ENCODE results near the gene PEX19. TPM values are rescaled to one million over a fixed set of nuclear protein-coding genes. Genes with fewer than 3 reads are reported as not detected.
"Not testable (repeated sequence)": the region's sequence is repeated elsewhere in the genome, so short reads cannot be mapped to it uniquely, and the experiment has no call there.

The PEX19 gene
- polyA plus RNA-seq, 3 donors, result 79.0 to 88.5 (median 80.8) TPM

GRCh38 chr1:160293020-160293968 lies 8.4 kb upstream of the PEX19 start:
- no peak for DNase-seq (ENCODE audit: extremely low read depth in 1 of 11, low read depth in 9 of 11, low spot score in 4 of 11)

GRCh38 chr1:160291248-160292220 lies 6.6 kb upstream of the PEX19 start:
- DNase-seq (ENCODE audit: extremely low read depth in 1 of 11, low read depth in 9 of 11, low spot score in 4 of 11), result peak; percentile 39 to 72 (median 55)

- not testable (repeated sequence) for DNase-seq (ENCODE audit: extremely low read depth in 1 of 11, low read depth in 9 of 11, low spot score in 4 of 11)
Measured at GRCh38 chr1:160287769-160288168, 2.8 kb upstream of the PEX19 start.

GRCh38 chr1:160285506-160285905 lies 573 bp upstream of the PEX19 start:
- DNase-seq (ENCODE audit: extremely low read depth in 1 of 11, low read depth in 9 of 11, low spot score in 4 of 11), result no peak

- DNase-seq (ENCODE audit: extremely low read depth in 1 of 11, low read depth in 9 of 11, low spot score in 4 of 11), result peak in 4 of 11 donors; percentile 12 to 33 (median 17)
Measured at GRCh38 chr1:160284220-160284781, 632 bp downstream of the PEX19 start.

- no peak for DNase-seq (ENCODE audit: extremely low read depth in 1 of 11, low read depth in 9 of 11, low spot score in 4 of 11)
Measured at GRCh38 chr1:160282807-160283206, 2.1 kb downstream of the PEX19 start.

GRCh38 chr1:160277987-160278386 lies 6.9 kb downstream of the PEX19 start:
- no peak for DNase-seq (ENCODE audit: extremely low read depth in 1 of 11, low read depth in 9 of 11, low spot score in 4 of 11)

GRCh38 chr1:160277330-160277729 lies 7.6 kb downstream of the PEX19 start:
- no peak for DNase-seq (ENCODE audit: extremely low read depth in 1 of 11, low read depth in 9 of 11, low spot score in 4 of 11)

- DNase-seq (ENCODE audit: extremely low read depth in 1 of 11, low read depth in 9 of 11, low spot score in 4 of 11), result no peak
Measured at GRCh38 chr1:160271025-160271424, 13.9 kb downstream of the PEX19 start.

- no peak for DNase-seq (ENCODE audit: extremely low read depth in 1 of 11, low read depth in 9 of 11, low spot score in 4 of 11)
Measured at GRCh38 chr1:160267284-160267991, 17.5 kb downstream of the PEX19 start.

GRCh38 chr1:160264795-160265307 lies 20.1 kb downstream of the PEX19 start:
- DNase-seq (ENCODE audit: extremely low read depth in 1 of 11, low read depth in 9 of 11, low spot score in 4 of 11), result no peak

GRCh38 chr1:160261893-160262794 lies 22.8 kb downstream of the PEX19 start, which contains the start of gene DCAF8:
DCAF8 (minus strand) TSS chr1:160262549; CDS start chr1:160244008, 18,541 bp downstream.
- peak; percentile 94 to 99 (median 98) for DNase-seq (ENCODE audit: extremely low read depth in 1 of 11, low read depth in 9 of 11, low spot score in 4 of 11)

- peak in 8 of 11 donors; percentile 37 to 64 (median 59) for DNase-seq (ENCODE audit: extremely low read depth in 1 of 11, low read depth in 9 of 11, low spot score in 4 of 11)
Measured at GRCh38 chr1:160261556-160261892, 23.4 kb downstream of the PEX19 start.

- peak; percentile 83 to 97 (median 91) for DNase-seq (ENCODE audit: extremely low read depth in 1 of 11, low read depth in 9 of 11, low spot score in 4 of 11)
Measured at GRCh38 chr1:160260406-160261382, 24.2 kb downstream of the PEX19 start.

- DNase-seq (ENCODE audit: extremely low read depth in 1 of 11, low read depth in 9 of 11, low spot score in 4 of 11), result no peak
Measured at GRCh38 chr1:160258177-160258798, 26.6 kb downstream of the PEX19 start.

Measured in renal cortex interstitium (tissue), 11 donors.